Neuronal stem cell (in vitro differentiated cells): ENCODE measurements around the gene CLRN2.

ENCODE experiments used
- DNase-seq: peaks from one replicate; pipeline ENCODE4 v3.0.0-alpha.2; 2013; ENCODE audit warnings: low spot score
- H2AFZ ChIP-seq: one replicate; pipeline ENCODE4 v1.6.1; 2013; ENCODE audit warnings: mild to moderate bottlenecking, low read length, inconsistent platforms
- H2AK5ac ChIP-seq: 2 replicates; pipeline ENCODE4 v1.6.1; 2013; ENCODE audit warnings: low read depth, mild to moderate bottlenecking, inconsistent platforms, low read length, moderate library complexity, mixed read lengths
- H2BK120ac ChIP-seq: 2 replicates; pipeline ENCODE4 v1.6.1; 2013; ENCODE audit warnings: low read depth, mild to moderate bottlenecking, inconsistent platforms, low read length, moderate library complexity, mixed read lengths
- H2BK12ac ChIP-seq: one replicate; pipeline ENCODE4 v1.6.1; 2013; ENCODE audit warnings: low read length, inconsistent platforms
- H2BK15ac ChIP-seq: 2 replicates; pipeline ENCODE4 v1.6.1; 2013; ENCODE audit warnings: mild to moderate bottlenecking, low read length, inconsistent platforms, mixed read lengths
- H2BK5ac ChIP-seq: one replicate; pipeline ENCODE4 v1.6.1; 2013; ENCODE audit warnings: inconsistent platforms, mild to moderate bottlenecking, low read length, moderate library complexity
- H3K14ac ChIP-seq: one replicate; pipeline ENCODE4 v1.6.1; 2013; ENCODE audit warnings: low read length, inconsistent platforms
- H3K18ac ChIP-seq: 2 replicates; pipeline ENCODE4 v1.6.1; 2013; ENCODE audit warnings: low read length, inconsistent platforms
- H3K23ac ChIP-seq: 2 replicates; pipeline ENCODE4 v1.6.1; 2013; ENCODE audit warnings: low read depth, mild to moderate bottlenecking, mixed read lengths, low read length, inconsistent platforms; ENCODE audit not compliant: poor library complexity
- H3K27ac ChIP-seq: replicated peaks from 3 replicates; pipeline ENCODE4 v1.5.1; 2013; ENCODE audit warnings: low read length, inconsistent platforms
- H3K27me3 ChIP-seq, 3 experiments: 2 replicates each; pipeline ENCODE4 v1.6.1; 2013; ENCODE audit warnings: low read length in 3 of 3, mild to moderate bottlenecking in 2 of 3, inconsistent platforms in 1 of 3, low read depth in 1 of 3, mixed read lengths in 1 of 3, moderate library complexity in 1 of 3; ENCODE audit not compliant: control insufficient read depth in 3 of 3, insufficient read depth in 3 of 3
- H3K36me3 ChIP-seq, 2 donors: replicated peaks in 1 of 2; 2 replicates each; pipeline ENCODE4 v1.6.1; 2013; ENCODE audit warnings: low read length in 2 of 2; ENCODE audit not compliant: control insufficient read depth in 2 of 2, insufficient read depth in 2 of 2
- H3K4ac ChIP-seq: 2 replicates; pipeline ENCODE4 v1.6.1; 2013; ENCODE audit warnings: inconsistent platforms, mild to moderate bottlenecking, low read length, moderate library complexity
- H3K4me1 ChIP-seq, 2 donors: 1 replicate in 1 of 2; 2 replicates in 1 of 2; pipeline ENCODE4 v1.6.1; 2013; ENCODE audit warnings: low read length in 2 of 2, low read depth in 1 of 2; ENCODE audit not compliant: control insufficient read depth in 2 of 2, insufficient read depth in 1 of 2
- H3K4me2 ChIP-seq: one replicate; pipeline ENCODE4 v1.6.1; 2013; ENCODE audit warnings: mild to moderate bottlenecking, low read length, inconsistent platforms; ENCODE audit not compliant: insufficient read depth, poor library complexity, severe bottlenecking
- H3K4me3 ChIP-seq, 2 donors: 2 replicates each; pipeline ENCODE4 v1.5.1; 2013; ENCODE audit warnings: low read length in 2 of 2, mild to moderate bottlenecking in 2 of 2, inconsistent platforms in 1 of 2, moderate library complexity in 1 of 2
- H3K79me1 ChIP-seq: one replicate; pipeline ENCODE4 v1.6.1; 2013; ENCODE audit warnings: low read depth, mild to moderate bottlenecking, inconsistent platforms, low read length, moderate library complexity
- H3K9ac ChIP-seq: one replicate; pipeline ENCODE4 v1.6.1; 2013; ENCODE audit warnings: mild to moderate bottlenecking, low read depth, low read length, inconsistent platforms; ENCODE audit not compliant: poor library complexity
- H3K9me3 ChIP-seq, 2 donors: replicated peaks in 1 of 2; 2 replicates each; pipeline versions ENCODE3 to v1.6.1; 2013; ENCODE audit warnings: low read length in 2 of 2, mild to moderate bottlenecking in 2 of 2, inconsistent platforms in 1 of 2, low read depth in 1 of 2, mixed read lengths in 1 of 2, moderate library complexity in 1 of 2; ENCODE audit not compliant: control insufficient read depth in 2 of 2, insufficient read depth in 1 of 2
- H4K8ac ChIP-seq: one replicate; pipeline ENCODE4 v1.6.1; 2013; ENCODE audit warnings: low read depth, mild to moderate bottlenecking, inconsistent platforms, low read length, moderate library complexity
- H4K91ac ChIP-seq: one replicate; pipeline ENCODE4 v1.6.1; 2013; ENCODE audit warnings: low read length, low read depth, mild to moderate bottlenecking, inconsistent platforms; ENCODE audit not compliant: poor library complexity
- WGBS, 2 donors: extraction: QIAGEN DNeasy Blood & Tissue Kit; methylation state at CpG; one replicate each; pipeline ENCODE4 v1.1.7; 2013; ENCODE audit warnings: missing lambda C conversion rate in 2 of 2, mixed read lengths in 1 of 2; ENCODE audit not compliant: insufficient read length in 2 of 2, insufficient replicate concordance in 1 of 2; ENCODE audit errors: extremely low coverage in 2 of 2; 5-methylcytosine and 5-hydroxymethylcytosine counted together

CLRN2 gene

GRCh38 chr4:17516980-17517379, 2.0 kb downstream of the CLRN2 start:
- WGBS, 2 donors: no CpG with 5 or more reads among the region's 1 CpG
- DNase-seq: no peak
- Histone ChIP-seq H2BK12ac (no peak overlapping the region), H3K36me3 (no peaks in the 10 kb centered on the region), H3K14ac (no peak overlapping the region), H3K27me3 (peaks cover 0 to 66% (median 0%) of the 10 kb centered on the region in 3 experiments), H3K23ac (no peak overlapping the region), H2BK120ac (no peak overlapping the region), H3K18ac (no peak overlapping the region), H3K4ac (no peak overlapping the region), H3K4me1 (peaks cover 0 to 2% of the 10 kb centered on the region in 2 donors), H3K27ac (no peak overlapping the region), H3K79me1 (no peaks in the 10 kb centered on the region), H4K91ac (no peak overlapping the region), H4K8ac (no peak overlapping the region), H2AFZ (no peak overlapping the region), H2AK5ac (no peak overlapping the region), H3K4me2 (no peak overlapping the region), H2BK15ac (no peak overlapping the region), H3K4me3 (no peak overlapping the region), H3K9ac (no peak overlapping the region), H2BK5ac (no peak overlapping the region), H3K9me3 (no peaks in the 10 kb centered on the region)

GRCh38 chr4:17517664-17518063, 2.7 kb downstream of the CLRN2 start:
- H2AK5ac ChIP-seq: no peak overlapping the region
- H3K18ac ChIP-seq: no peak overlapping the region
- H4K8ac ChIP-seq: no peak overlapping the region
- no peak overlapping the region for H3K27ac ChIP-seq
- no peak overlapping the region for H3K9ac ChIP-seq
- no peak overlapping the region for H3K4me3 ChIP-seq
- H4K91ac ChIP-seq: no peak overlapping the region
- no peak overlapping the region for H2BK120ac ChIP-seq
- H3K4me2 ChIP-seq: no peak overlapping the region
- no peak overlapping the region for H3K14ac ChIP-seq
- H3K4me1 ChIP-seq: no peaks in the 10 kb centered on the region
- H2BK12ac ChIP-seq: no peak overlapping the region
- H3K9me3 ChIP-seq: no peaks in the 10 kb centered on the region
- no peak overlapping the region for H2BK15ac ChIP-seq
- peak overlapping the region; percentile 47 for H2AFZ ChIP-seq
- H3K27me3 ChIP-seq: peaks cover 0 to 64% (median 0%) of the 10 kb centered on the region in 3 experiments
- H2BK5ac ChIP-seq: no peak overlapping the region
- no peak overlapping the region for H3K4ac ChIP-seq
- no peak overlapping the region for H3K23ac ChIP-seq
- no peak for DNase-seq
- WGBS, 2 donors: no CpG with 5 or more reads among the region's 5 CpGs
- no peaks in the 10 kb centered on the region for H3K79me1 ChIP-seq
- H3K36me3 ChIP-seq: no peaks in the 10 kb centered on the region

- Histone ChIP-seq H2BK5ac (no peak overlapping the region), H3K27me3 (peaks cover 0 to 36% (median 0%) of the 10 kb centered on the region in 3 experiments), H3K14ac (no peak overlapping the region), H3K23ac (no peak overlapping the region), H3K79me1 (no peaks in the 10 kb centered on the region), H4K8ac (no peak overlapping the region), H3K4ac (no peak overlapping the region), H3K27ac (no peak overlapping the region), H3K9me3 (no peaks in the 10 kb centered on the region), H3K4me2 (no peak overlapping the region), H3K4me3 (no peak overlapping the region), H3K18ac (no peak overlapping the region), H2BK15ac (no peak overlapping the region), H2AK5ac (no peak overlapping the region), H2AFZ (no peak overlapping the region), H3K4me1 (no peaks in the 10 kb centered on the region), H2BK120ac (no peak overlapping the region), H2BK12ac (no peak overlapping the region), H3K36me3 (no peaks in the 10 kb centered on the region), H4K91ac (no peak overlapping the region), H3K9ac (no peak overlapping the region)
- WGBS, 2 donors: no CpG with 5 or more reads among the region's 5 CpGs
- DNase-seq: no peak
These were observed 6.6 kb downstream of the CLRN2 start for GRCh38 chr4:17521595-17521994.

- H2BK5ac ChIP-seq: no peak overlapping the region
- no peak overlapping the region for H2AK5ac ChIP-seq
- H3K4me3 ChIP-seq: peak overlapping the region in 1 of 2 donors; percentile 58
- H3K4me2 ChIP-seq: no peak overlapping the region
- no peak for DNase-seq
- H2BK15ac ChIP-seq: no peak overlapping the region
- H3K18ac ChIP-seq: no peak overlapping the region
- H3K9me3 ChIP-seq: no peaks in the 10 kb centered on the region
- no peak overlapping the region for H2BK120ac ChIP-seq
- H4K91ac ChIP-seq: no peak overlapping the region
- peaks cover 0 to 26% (median 0%) of the 10 kb centered on the region in 3 experiments for H3K27me3 ChIP-seq
- H4K8ac ChIP-seq: no peak overlapping the region
- H3K36me3 ChIP-seq: no peaks in the 10 kb centered on the region
- no peak overlapping the region for H3K4ac ChIP-seq
- no peak overlapping the region for H3K23ac ChIP-seq
- WGBS, 2 donors: no CpG with 5 or more reads among the region's 2 CpGs
- H3K79me1 ChIP-seq: no peaks in the 10 kb centered on the region
- H3K27ac ChIP-seq: no peak overlapping the region
- H2AFZ ChIP-seq: no peak overlapping the region
- no peak overlapping the region for H2BK12ac ChIP-seq
- no peaks in the 10 kb centered on the region for H3K4me1 ChIP-seq
- no peak overlapping the region for H3K9ac ChIP-seq
- no peak overlapping the region for H3K14ac ChIP-seq
These were observed 8.7 kb downstream of the CLRN2 start for GRCh38 chr4:17523662-17524061.
